Muscle of arm (tissue), 14 donors: ENCODE measurements around the gene KLHL8. TPM values are rescaled to one million over a fixed set of nuclear protein-coding genes. Genes with fewer than 3 reads are reported as not detected.

Experiments used
- DNase-seq: peaks from one replicate; pipeline ENCODE4 v3.0.0-alpha.2; 2013
- long read RNA-seq, 11 donors: transcript quantifications; one replicate each; lab custom pipeline, GENCODE V29; 2026
- polyA plus RNA-seq, 12 donors: library from polyadenylated mRNA; unstranded; fragments of 120-200 nt; gene quantifications; one replicate each; pipeline ENCODE4 v1.2.1, GENCODE V29; 2013; ENCODE audit not compliant: insufficient read length in 12 of 12

The KLHL8 gene
- 10 to 100 TPM in 11 of 12 donors, not detected in 1; 11.2 to 15.5 (median 12.3) TPM for polyA plus RNA-seq
- long read RNA-seq, donor 1, full-length matches to known transcripts, result 1 of 6 reads
- long read RNA-seq, donor 1, partial matches to known transcripts, result 5 of 6 reads
- long read RNA-seq, donor 1, other reads (novel, unspliced or antisense), result 0 of 6 reads
- long read RNA-seq, donor 2, full-length matches to known transcripts, result 2 of 2 reads
- long read RNA-seq, donor 2, partial matches to known transcripts, result 0 of 2 reads
- long read RNA-seq, donor 2, other reads (novel, unspliced or antisense), result 0 of 2 reads
- long read RNA-seq, donor 3, full-length matches to known transcripts, result 3 of 3 reads
- long read RNA-seq, donor 3, partial matches to known transcripts, result 0 of 3 reads
- long read RNA-seq, donor 3, other reads (novel, unspliced or antisense), result 0 of 3 reads
- long read RNA-seq, donor 4, result 0 reads
- long read RNA-seq, donor 5, full-length matches to known transcripts, result 1 of 1 reads
- long read RNA-seq, donor 5, partial matches to known transcripts, result 0 of 1 reads
- long read RNA-seq, donor 5, other reads (novel, unspliced or antisense), result 0 of 1 reads
- long read RNA-seq, donor 6, result 0 reads
- long read RNA-seq, donor 7, full-length matches to known transcripts, result 1 of 1 reads
- long read RNA-seq, donor 7, partial matches to known transcripts, result 0 of 1 reads
- long read RNA-seq, donor 7, other reads (novel, unspliced or antisense), result 0 of 1 reads
- long read RNA-seq, donor 8, full-length matches to known transcripts, result 3 of 3 reads
- long read RNA-seq, donor 8, partial matches to known transcripts, result 0 of 3 reads
- long read RNA-seq, donor 8, other reads (novel, unspliced or antisense), result 0 of 3 reads
- long read RNA-seq, donor 9, result 0 reads
- long read RNA-seq, donor 10, result 0 reads
- long read RNA-seq, donor 11, full-length matches to known transcripts, result 6 of 6 reads
- long read RNA-seq, donor 11, partial matches to known transcripts, result 0 of 6 reads
- long read RNA-seq, donor 11, other reads (novel, unspliced or antisense), result 0 of 6 reads

DNA sequence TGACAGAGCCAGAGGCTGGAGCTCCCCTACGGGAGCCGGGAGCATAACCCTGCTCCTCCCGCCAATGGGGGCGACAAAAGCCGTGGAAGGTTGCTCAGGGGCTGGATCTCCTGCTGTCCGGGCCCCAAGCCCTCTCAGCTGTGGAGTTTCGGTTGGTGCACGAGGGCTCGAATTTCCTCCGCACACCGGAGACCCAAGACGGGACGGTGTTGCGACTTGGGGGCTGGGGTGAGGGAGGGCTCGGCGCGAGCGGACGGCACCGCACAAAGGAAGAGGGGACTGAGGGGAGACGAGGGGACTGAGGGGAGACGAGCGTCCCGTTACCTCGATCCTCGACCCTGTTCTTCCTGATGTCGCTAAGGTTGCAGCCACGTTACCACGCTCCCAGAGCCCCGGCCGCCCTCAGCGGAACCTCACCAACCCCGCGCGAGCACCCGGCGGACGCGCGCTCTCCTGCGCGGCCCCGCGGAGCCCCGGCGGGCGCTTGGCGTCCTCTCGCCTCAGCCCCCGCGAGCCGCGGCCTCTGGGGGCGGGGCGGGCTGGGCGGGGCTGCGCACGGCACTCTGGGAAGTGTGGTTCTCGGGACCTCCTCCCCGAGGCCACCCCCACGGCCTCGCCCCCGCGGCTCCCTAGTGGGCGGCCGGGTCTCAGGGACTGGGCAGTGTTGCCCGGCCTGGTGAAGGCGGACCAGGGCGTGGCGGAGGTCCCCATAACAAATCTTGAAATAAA, at the start of gene KLHL8:
Gene KLHL8 (minus strand): TSS at position 525 of the 729 bp plus-strand sequence. CDS start 25,079 bp downstream, outside the sequence.
- DNase-seq, result peak; percentile 86

DNA sequence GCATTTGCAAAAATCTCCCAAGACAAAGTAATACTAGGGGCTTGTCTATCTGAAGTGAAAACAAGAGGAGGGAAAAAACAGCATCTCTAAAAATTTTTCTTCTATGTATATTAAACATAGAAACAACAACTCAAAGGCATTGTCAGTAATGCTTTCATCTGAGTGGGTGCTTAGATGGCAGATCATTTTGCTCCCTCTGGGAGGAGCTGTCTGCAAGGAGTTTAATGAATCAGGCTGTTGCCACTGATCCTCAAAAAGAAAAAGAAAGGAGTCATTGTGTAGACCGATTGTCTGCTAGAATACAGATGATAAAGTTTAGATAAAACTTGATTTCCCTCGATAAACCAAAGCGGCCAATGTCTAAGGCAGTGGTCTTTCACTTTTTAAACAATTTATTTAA, 49.7 kb upstream of the KLHL8 start:
- DNase-seq, result no peak

DNA sequence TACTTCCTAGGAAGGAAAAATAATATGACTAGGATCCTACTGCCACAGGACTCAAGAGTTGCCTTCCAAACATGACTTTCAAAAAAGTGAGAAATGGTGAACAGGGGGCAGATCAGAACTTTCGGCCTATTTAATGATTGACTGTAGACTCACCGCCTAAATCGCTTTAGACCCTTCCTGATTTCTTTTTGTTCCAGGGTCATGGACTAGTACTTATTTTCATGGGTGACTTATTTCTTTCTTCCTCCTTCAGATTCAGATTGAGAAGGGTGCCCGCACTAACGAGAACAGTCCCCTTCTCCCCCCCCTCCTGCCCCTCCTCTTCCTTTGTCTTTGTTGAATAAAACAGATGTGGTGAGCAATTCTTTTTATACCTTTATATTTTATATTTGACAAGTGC, 48.0 kb upstream of the KLHL8 start:
- no peak for DNase-seq

DNA sequence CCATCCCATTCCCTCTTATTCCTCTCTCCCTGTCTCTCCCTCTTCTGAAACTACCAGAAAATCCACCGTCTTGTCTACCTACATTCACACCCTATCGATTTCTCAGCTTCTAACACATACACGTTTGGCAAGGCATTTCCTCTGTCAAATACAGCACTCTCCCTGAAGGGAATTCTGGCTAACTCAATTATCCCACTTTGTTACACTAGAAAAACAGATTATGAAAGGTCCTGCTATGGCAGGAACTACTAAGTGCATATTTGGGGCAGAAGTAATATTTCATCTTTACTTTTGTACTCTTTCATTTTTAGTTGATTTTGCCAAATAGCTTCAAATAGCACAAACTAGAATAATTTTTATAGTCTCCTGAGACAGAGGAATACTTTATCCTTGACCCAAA, 46.6 kb upstream of the KLHL8 start:
- DNase-seq, result no peak

DNA sequence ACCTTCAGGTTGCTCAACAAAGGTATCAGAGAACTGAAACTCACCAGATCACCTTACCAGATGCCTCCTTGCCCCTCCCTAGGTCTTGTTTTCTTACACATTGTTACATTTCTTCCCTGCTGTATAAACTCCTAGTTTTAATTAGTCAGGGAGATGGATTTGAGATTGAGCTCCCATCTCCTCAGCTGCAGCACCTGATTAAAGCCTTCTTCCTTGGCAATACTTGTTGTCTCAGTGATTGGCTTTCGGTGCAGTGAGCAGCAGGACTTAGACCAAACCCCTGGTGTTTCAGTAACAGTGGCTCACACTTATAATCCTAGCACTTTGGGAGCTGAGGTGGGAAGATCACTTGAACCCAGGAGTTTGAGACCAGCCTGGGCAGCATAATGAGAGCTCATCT, 42.5 kb upstream of the KLHL8 start:
- no peak for DNase-seq

DNA sequence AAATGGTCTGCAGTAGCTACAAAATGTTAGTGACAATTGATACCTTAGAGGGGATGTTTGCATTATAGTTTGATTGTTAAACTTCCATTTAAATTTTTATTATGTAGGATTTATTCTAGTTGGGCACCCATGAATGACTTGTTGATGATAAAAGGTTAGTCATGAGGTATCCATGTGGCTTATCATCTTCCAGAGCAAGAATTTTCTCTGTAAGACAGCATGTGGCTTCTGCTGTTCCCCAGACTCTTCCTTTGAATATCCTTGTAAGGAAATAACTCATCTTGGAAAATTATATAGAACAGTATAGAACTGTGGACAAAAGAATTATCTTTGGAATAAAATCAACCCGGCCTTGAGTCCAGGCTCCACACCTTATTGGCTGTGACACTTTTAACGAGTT, 40.1 kb upstream of the KLHL8 start:
- no peak for DNase-seq

DNA sequence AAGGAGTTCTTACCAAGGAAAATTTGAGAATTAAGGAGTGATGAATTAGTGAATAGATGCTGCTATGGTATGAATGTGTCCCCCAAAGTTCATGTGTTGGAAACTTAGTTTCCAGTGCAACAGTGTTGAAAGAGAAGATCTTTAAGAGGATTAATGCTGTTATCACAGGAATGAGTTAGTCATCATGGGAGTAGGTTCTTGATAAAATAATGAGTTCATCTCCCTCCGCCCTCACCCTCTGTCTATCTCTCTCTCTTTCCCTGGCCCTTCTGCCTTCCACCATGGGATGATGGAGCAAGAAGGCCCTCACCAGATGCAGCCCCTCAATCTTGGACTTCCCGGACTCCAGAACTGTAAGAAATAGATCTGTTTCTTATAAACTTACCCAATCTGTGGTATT, 38.3 kb upstream of the KLHL8 start:
- DNase-seq, result no peak

DNA sequence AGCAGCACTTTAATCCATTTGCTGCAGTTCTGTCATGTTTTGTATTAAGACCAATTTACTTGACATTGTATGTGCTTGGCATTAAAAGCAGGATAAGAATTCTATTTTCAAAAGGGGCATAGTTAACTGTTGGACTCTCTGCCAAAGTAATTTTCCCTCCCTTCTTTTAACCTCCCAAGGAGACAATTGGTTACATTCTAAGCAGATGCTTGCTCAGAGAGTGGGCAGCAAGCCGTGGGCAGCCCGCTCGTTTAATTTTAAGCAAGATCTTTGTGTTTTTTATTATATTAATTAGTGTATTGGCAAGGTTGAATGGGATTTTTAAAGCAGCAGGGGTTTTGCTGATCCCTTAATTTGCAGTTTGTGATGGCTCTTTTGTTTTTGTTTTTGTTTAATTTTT, 37.1 kb upstream of the KLHL8 start:
- no peak for DNase-seq

DNA sequence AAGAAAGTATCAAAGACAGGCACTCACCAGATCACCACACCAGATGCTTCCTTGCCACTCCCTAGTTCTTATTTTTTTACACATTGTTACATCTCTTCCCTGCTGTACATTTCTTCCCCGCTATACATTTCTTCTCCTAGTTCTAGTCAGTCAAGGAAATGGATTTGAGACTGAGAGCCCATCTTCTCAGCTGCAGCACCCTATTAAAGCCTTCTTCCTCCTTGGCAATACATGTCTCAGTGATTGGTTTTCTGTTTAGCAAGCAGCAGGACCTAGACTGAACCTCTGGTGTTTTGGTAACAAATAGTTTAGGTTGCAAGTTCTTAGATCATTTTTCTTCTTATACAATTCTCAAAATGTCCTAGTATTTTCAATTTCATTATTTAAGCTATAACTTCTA, 35.3 kb upstream of the KLHL8 start:
- no peak for DNase-seq

DNA sequence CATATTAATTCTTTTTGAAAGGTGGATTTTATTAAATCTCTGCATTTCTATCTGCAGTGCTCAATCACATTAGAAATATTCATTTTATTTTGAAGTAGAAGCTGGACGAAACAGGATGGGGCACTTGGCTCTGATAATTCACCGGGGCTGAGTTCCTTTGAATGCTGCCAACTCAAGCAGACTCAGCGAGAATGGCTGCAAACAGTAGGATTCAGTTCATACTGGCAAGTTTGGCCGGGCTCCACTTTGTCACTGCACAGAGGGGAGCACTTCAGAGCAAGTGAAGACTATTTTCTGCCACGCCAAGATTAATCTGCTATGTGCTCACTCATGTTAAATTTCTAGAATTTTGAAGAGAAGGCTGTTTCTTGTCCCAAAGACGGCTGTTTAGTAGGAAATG, 30.7 kb upstream of the KLHL8 start:
- DNase-seq, result peak; percentile 7

DNA sequence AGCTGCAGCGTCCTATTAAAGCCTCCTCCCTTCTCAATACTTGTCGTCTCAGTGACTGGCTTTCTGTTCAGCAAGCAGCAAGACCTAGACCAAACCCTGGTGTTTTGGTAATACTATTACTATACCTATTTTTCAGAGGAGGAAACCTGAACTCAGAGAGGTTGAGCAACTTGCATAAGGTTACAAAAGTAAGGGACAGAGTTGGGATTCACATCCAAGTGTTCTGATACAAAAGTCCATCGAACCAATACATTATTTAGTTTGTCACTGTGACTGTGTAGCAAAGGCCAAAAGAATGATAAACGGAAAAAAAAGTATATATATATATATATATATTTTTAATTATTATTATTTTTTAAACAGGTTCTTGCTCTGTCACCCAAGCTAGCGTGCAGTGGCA, 29.9 kb upstream of the KLHL8 start:
- no peak for DNase-seq

DNA sequence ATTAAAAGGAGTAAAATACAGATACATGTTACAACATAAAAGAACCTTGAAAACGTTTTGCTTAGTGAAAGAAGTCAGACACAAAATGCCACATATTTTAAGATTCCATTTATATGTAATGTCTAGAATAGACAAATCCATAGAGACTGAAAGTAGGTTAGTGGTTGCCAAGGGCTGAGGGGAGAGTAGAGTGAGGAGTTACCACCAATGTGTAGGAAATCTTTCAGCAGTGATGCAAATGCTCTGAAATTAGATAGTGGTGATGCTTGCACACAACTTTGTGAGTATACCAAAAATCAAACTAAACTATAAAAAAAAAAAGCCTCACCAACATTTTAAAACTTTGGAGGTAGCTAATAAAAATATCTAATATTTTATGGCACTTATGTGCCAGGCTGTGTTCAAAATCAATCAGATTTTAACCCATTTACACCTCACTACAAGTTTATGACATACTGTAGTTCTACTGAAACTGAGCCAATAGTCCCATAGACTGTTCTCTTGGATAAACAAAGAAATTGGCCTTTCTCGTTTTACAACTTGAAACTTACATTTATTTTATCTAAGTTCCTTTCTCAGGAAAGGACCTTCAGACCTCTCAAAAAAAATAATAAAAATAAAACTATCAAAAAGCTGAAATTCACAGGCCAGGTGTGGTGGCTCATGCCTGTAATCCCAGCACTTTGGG, 29.1 kb upstream of the KLHL8 start:
- no peak for DNase-seq

DNA sequence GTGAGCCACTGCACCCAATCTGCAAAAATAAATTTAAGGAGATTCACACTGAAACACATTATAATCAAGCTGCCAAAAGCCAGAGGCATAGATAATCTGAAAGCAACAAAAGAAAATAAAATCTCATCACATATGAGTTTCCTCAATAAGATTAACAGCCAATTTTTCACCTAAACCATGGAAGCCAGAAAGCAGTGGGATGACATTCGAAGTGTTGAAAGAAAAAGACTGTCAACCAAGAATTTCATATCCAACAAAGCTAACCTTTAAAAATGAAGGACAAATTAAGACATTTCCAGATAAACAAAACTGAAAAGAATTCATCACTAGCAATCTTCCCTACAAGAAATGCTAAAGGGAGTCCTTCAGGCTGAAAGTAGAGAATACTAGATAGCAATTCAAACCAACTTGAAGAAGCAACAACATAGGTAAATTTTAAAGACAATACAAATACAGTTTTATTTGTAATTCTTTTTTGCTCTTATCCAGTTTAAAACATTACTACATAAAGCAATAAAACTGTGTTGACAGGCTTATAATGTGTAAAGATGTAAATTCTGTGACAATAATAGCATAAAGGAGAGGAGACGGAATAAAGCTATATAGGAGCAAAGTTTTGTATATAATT, 23.1 kb upstream of the KLHL8 start:
- DNase-seq, result no peak

DNA sequence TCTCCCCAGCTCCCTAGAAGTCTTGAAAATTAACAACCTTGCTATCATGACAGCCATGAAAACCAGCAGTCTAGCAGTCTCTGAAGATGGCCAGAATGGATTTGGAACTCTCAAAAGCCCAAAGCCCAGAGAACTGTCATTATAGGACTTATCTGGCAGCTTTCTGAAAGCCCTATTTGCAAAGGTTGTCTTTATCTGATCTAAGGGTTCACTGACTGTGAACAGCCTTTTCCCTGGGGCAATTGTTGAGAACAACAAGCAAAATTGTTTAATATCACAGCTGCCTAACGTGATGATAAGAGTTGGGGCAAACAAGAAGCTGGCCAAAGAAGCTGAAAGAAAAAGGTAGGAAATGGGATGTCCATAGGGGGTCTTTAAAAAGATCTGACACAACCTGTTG, 20.9 kb upstream of the KLHL8 start:
- DNase-seq, result no peak

DNA sequence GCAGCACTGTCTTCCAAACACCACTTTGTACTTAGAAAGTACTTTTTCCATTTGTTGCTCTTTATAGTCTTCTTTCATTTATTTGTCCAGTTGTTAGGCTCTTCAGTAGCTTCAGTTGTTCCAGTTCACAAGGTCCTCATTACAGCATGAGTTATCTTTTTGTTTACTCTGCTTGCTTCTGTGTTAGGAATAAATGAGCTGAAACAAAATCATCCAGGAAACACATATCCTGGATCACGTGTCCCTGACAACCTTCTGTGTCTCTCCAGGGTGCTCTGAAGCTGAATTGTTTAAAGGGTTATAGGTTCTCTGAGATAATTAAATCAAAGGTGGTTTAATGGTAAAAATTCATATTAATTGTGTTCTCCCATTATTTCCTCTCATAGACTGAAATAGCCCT, 19.9 kb upstream of the KLHL8 start:
- no peak for DNase-seq

DNA sequence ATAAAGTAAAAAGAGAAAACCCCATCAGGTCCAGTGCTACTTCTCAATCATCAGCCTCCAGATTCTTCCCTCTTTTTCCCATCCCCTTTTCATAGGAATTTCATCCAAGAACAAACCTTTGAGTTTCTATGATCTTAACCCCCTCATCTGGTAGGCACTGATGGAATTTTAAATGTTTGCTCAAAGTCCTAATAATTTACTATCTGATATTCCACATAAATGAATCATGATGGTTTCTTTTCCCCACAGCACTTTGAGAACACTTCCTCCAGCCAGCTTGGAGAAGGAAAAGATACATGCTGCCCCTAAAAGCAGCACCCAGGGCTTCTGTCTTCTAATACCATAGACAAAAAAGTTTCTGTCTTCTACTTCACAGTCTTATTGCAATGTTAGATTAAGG, 19.4 kb upstream of the KLHL8 start:
- no peak for DNase-seq

DNA sequence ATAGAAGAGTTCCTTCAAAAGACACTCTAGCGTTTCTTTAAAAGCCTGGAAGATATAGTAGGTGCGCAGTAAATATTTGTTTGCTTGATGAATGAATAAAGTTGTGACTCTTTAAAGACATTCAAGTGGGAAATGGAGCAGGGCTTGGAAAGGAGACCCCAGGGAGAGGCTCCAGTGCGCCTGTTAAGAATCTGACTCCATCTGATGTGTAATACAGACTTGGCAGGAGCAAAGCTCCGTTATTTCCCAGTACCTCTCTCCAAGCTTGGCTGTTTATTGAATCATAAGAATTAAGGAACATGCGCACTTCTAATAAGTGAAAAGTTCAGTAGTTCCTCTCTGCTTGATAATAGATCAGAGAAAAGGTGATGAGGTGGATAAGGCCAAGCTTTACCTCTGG, 18.8 kb upstream of the KLHL8 start:
- DNase-seq, result no peak

DNA sequence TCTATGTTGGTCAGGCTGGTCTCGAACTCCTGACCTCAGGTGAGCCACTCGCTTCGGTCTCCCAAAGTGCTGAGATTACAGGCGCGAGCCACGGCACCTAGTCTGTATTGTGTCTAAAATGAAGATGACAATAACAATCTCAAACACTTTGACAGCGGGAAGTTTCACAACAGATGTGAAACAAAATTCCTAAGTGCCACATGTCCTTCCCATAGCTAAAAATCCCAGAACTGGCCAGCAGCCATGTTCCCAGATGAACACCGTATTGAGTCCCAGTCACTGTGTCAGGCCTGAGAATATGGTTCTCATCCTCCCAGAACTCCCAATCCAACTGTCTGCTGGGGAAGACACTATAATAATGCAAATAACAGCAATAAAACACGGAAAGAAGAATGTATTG, 16.4 kb upstream of the KLHL8 start:
- no peak for DNase-seq

DNA sequence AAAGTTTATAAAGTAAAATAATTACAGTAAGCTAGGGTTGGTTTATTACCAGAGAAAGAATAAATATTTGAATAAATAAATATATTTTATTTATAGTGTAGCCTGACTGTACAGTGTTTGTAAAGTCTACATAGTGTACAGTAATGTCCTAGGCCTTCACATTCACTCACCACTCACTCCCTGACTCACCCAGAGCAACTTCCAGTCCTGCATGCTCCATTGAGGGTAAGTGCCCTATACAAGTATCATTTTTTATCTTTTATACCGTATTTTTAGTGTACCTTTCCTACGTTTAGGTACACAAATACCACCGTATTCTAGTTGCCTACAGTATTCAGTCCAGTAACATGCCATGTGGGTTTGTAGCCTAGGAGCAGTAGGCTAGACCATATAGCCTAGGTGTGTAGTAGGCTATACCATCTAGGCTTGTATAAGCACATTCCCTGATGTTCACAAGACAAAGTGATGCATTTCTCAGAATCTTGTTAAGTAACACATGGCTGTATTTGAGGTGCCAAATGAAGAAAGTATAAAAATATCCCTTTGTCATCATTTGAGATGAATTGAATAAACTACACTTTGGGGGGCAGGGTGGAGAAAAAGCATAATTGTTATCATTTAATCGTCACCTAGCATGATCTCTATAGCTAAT, 14.7 kb upstream of the KLHL8 start:
- DNase-seq, result no peak

DNA sequence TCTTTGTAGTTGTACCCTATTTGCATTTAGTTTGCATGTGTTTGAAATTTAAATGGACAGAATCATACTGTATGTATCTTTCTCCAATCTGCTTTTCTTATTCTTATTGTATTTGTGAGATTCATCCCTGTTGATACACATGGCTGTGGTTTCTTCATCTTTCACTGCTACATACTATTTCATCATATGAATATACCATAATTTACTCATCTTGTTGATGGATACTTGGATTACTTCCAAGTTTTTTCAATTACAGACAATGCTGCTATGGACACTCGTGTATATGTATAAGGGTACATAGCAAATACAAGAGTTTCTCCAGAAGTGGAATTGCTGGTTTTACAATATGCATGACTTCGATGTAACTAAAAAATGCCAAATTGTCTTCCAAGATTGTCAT, 11.8 kb upstream of the KLHL8 start:
- no peak for DNase-seq
